Upper lobe of left lung (tissue), 4 donors: ENCODE measurements around the gene CEP131.

ENCODE experiments used
- EP300 ChIP-seq, 4 donors: sonication (generic); formaldehyde crosslinking; IDR thresholded peaks; one replicate each; pipeline ENCODE4 v1.5.1; 2017; ENCODE audit warnings: antibody characterized with exemption in 4 of 4, control low read depth in 2 of 4
- POLR2A ChIP-seq, 4 donors: fragments of 450-650 bp; IDR thresholded peaks; one replicate each; pipeline ENCODE4 v1.5.1; 2016 to 2017; ENCODE audit warnings: antibody characterized with exemption in 4 of 4, mild to moderate bottlenecking in 2 of 4
- TF ChIP-seq, protein P1 (sequence below), 6 experiments: fragments of 450-650 bp in 4 of 6; fragments of 200-600 bp in 2 of 6; sonication (generic) in 2 of 6; IDR thresholded peaks; one replicate each; pipeline ENCODE4 v1.5.1; 2016 to 2019; ENCODE audit warnings: antibody characterized with exemption in 6 of 6

DNA sequence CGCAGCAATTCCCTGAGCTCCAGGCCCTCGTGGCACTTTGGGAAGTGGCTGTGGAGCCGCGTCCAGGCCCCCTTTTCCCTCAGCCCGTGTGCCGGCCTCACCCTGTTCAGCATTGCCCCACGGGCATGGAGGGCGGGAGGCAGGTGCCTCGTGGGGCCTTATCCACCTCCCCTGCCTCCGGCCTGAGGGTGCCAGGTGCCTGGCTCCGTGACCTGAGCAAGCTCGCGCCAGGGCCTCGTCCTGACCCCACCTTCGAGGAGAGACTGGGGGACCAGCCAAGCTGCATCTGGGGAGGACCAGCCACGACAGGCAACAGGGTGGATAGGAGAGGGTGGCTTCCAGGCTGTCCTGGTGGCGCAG is 29.7 kb downstream of the CEP131 start:
- TF ChIP-seq, protein P1, sequence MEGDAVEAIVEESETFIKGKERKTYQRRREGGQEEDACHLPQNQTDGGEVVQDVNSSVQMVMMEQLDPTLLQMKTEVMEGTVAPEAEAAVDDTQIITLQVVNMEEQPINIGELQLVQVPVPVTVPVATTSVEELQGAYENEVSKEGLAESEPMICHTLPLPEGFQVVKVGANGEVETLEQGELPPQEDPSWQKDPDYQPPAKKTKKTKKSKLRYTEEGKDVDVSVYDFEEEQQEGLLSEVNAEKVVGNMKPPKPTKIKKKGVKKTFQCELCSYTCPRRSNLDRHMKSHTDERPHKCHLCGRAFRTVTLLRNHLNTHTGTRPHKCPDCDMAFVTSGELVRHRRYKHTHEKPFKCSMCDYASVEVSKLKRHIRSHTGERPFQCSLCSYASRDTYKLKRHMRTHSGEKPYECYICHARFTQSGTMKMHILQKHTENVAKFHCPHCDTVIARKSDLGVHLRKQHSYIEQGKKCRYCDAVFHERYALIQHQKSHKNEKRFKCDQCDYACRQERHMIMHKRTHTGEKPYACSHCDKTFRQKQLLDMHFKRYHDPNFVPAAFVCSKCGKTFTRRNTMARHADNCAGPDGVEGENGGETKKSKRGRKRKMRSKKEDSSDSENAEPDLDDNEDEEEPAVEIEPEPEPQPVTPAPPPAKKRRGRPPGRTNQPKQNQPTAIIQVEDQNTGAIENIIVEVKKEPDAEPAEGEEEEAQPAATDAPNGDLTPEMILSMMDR (IDR thresholded peaks at IDR 0.05): no peak
- TF ChIP-seq POLR2A (IDR thresholded peaks at IDR 0.05) (no peak), EP300 (IDR thresholded peaks at IDR 0.05) (no peak)
